ENCODE data around the gene GNG8. TPM values are rescaled to one million over a fixed set of nuclear protein-coding genes. Genes with fewer than 3 reads are reported as not detected.

The GNG8 gene
- total RNA-seq, 1 donor: not detected

Other genes with a start within 250 kb of the GNG8 start
- 8.5 and 26.9 TPM in 2 replicates for gene CCDC8, start 222.6 kb downstream of the GNG8 start, total RNA-seq (ENCODE audit: low replicate concordance)
- gene PNMA8C, start 207.3 kb downstream of the GNG8 start, total RNA-seq (ENCODE audit: low replicate concordance): not detected in 2 replicates
- gene PNMA8A, start 164.6 kb downstream of the GNG8 start, total RNA-seq (ENCODE audit: low replicate concordance): 2.1 and 2.3 TPM in 2 replicates
- gene PNMA8B, start 140.3 kb downstream of the GNG8 start, total RNA-seq (ENCODE audit: low replicate concordance): 1.6 and 6.3 TPM in 2 replicates
- 112 and 210 TPM in 2 replicates for gene CALM3, start 34.9 kb downstream of the GNG8 start, total RNA-seq (ENCODE audit: low replicate concordance)
- gene PTGIR, start 11.1 kb downstream of the GNG8 start, total RNA-seq (ENCODE audit: low replicate concordance): 11.4 and 23.2 TPM in 2 replicates
- gene DACT3, start 25.0 kb upstream of the GNG8 start, total RNA-seq (ENCODE audit: low replicate concordance): 5.1 and 17.5 TPM in 2 replicates
- 8.0 and 9.7 TPM in 2 replicates for gene PRKD2, start 80.9 kb upstream of the GNG8 start, total RNA-seq (ENCODE audit: low replicate concordance)
- gene FKRP, start 109.9 kb upstream of the GNG8 start, total RNA-seq (ENCODE audit: low replicate concordance): 11.8 and 13.2 TPM in 2 replicates
- gene STRN4, start 110.2 kb upstream of the GNG8 start, total RNA-seq (ENCODE audit: low replicate concordance): 45.3 and 45.9 TPM in 2 replicates
- 84.1 and 158 TPM in 2 replicates for gene SLC1A5, start 152.4 kb upstream of the GNG8 start, total RNA-seq (ENCODE audit: low replicate concordance)
- gene AP2S1, start 214.6 kb upstream of the GNG8 start, total RNA-seq (ENCODE audit: low replicate concordance): 113 and 159 TPM in 2 replicates
- gene ARHGAP35, start 224.8 kb upstream of the GNG8 start, total RNA-seq (ENCODE audit: low replicate concordance): 48.7 and 61.3 TPM in 2 replicates